GM12873 (cell line): ENCODE measurements around the gene UTF1.
A peak's percentile ranks its signal among the peaks of the same experiment; 100 is the strongest.

Experiments
- TF ChIP-seq, protein P1 (sequence below): IDR thresholded peaks from 2 replicates; pipeline ENCODE4 v1.5.1; 2012; ENCODE audit warnings: low read depth, mild to moderate bottlenecking, moderate library complexity, low read length, control low read depth; ENCODE audit not compliant: insufficient read depth; ENCODE audit errors: missing control alignments

Gene UTF1

GRCh38 chr10:133226251-133226808 lies 3.7 kb upstream of the UTF1 start:
- TF ChIP-seq, protein P1, sequence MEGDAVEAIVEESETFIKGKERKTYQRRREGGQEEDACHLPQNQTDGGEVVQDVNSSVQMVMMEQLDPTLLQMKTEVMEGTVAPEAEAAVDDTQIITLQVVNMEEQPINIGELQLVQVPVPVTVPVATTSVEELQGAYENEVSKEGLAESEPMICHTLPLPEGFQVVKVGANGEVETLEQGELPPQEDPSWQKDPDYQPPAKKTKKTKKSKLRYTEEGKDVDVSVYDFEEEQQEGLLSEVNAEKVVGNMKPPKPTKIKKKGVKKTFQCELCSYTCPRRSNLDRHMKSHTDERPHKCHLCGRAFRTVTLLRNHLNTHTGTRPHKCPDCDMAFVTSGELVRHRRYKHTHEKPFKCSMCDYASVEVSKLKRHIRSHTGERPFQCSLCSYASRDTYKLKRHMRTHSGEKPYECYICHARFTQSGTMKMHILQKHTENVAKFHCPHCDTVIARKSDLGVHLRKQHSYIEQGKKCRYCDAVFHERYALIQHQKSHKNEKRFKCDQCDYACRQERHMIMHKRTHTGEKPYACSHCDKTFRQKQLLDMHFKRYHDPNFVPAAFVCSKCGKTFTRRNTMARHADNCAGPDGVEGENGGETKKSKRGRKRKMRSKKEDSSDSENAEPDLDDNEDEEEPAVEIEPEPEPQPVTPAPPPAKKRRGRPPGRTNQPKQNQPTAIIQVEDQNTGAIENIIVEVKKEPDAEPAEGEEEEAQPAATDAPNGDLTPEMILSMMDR: peak; percentile 30

DNA sequence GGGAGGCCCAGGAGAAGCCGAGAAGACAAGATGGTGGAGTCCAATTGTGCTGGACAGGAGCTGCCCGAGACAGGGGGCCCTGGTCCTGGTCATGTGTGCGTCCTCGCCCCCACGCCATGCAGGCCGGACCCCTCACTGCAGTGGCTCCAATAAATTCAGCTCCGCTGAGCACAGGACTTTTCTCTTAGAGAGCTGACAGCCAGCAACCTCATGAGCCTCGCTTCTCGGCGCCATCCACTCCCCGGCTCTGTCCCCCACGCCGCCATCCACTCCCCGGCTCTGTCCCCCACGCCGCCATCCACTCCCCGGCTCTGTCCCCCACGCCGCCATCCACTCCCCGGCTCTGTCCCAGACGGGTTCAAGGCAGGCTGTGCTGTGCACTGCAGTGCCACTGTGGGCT lies 2.8 kb upstream of the UTF1 start:
- TF ChIP-seq, protein P1: no peak

DNA sequence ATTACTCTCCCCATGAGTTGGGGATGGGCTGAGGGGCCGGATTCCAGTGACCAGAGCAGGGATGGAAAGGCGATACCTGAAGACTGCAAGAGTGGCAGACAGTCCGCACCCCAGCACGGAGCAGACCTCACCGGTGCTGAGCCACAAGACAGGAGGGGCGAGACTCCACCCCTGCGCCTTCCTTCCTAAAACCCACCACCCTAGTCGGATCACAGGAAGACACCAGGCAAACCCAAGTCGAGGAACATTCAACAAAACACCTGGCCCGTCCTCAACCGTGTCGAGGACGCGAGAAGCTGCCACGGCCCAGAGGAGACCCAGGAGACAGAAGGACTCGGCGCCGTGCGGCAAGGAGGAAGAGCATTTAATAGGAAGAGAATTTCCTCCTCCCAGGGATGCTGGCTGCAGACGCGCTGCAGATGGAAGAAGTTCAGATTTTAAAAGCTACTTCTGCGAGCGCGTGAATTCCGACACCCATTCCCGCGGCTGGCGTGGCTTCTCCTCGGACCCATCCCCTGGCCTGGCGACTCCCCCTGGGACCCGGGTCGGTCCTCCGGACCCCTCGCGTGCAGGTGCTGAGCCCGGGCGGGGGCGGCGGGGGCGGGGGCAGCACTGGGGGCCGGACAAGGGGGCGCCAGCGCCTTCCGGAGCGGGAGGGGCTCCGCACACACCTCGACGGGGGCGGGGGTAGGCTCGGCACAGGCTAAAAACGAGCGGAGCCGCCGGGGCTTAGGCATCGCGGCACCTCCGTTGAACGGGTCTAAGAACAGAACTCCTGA lies 563 bp upstream of the UTF1 start:
- TF ChIP-seq, protein P1: no peak

GRCh38 chr10:133230387-133231195 lies 574 bp downstream of the UTF1 start:
- TF ChIP-seq, protein P1: no peak

DNA sequence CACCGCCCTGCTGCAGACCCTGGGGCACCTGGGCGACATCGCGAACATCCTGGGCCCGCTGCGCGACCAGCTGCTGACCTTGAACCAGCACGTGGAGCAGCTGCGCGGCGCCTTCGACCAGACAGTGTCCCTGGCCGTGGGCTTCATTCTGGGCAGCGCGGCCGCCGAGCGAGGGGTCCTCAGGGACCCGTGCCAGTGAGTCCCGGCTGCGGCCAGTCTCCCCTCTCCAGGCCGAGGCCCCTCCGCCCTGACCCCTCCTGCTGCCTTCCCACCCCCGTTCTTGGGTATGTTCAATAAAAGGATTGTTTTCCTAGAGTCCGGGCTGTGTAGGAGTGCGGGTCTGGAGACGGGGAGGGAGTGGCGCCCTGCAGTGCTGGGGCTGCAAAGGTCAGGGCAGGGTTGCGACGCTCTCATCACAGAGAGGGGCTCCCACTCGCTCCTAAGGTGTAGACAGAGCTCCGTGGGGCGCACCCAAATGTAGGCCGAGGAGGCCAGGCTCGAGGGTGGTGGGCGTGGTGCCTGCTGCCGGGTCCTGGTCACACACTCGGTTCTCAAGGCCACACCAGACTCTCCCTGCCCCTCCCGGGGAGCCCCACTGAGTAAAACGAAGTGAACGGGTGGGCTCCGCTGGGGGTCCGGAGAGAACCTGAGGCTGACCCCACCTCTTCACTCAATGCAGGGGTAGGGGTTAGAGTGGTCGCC lies 1.4 kb downstream of the UTF1 start:
- TF ChIP-seq, protein P1: no peak

GRCh38 chr10:133231946-133232574 lies 2.0 kb downstream of the UTF1 start:
- TF ChIP-seq, protein P1: no peak
